GF-D8 (cell line): ENCODE data around the gene PCDHB14.
"Not testable (repeated sequence)": the region's sequence is repeated elsewhere in the genome, so short reads cannot be mapped to it uniquely, and the experiment has no call there.

Experiments
- DNase-seq: peaks from one replicate; lab custom pipeline; 2025; lab: John Stamatoyannopoulos, UW

The PCDHB14 gene

GRCh38 chr5:141223112-141223783 lies at the start of gene PCDHB14:
Gene PCDHB14 (plus strand): TSS chr5:141223343. CDS start chr5:141223506, 163 bp downstream.
- no peak for DNase-seq

- not testable (repeated sequence) for DNase-seq
These were observed 48.6 kb upstream of the PCDHB14 start for GRCh38 chr5:141174291-141175104.

GRCh38 chr5:141175933-141176332 lies 47.2 kb upstream of the PCDHB14 start:
- no peak for DNase-seq

- not testable (repeated sequence) for DNase-seq
These were observed 45.5 kb upstream of the PCDHB14 start, which contains the start of gene PCDHB8 for GRCh38 chr5:141177577-141178191. Gene PCDHB8 (plus strand): TSS chr5:141177790. CDS start chr5:141178035, 245 bp downstream.

- not testable (repeated sequence) for DNase-seq
These were observed 43.8 kb upstream of the PCDHB14 start for GRCh38 chr5:141179371-141179770.

GRCh38 chr5:141179876-141180275 lies 43.3 kb upstream of the PCDHB14 start:
- DNase-seq: not testable (repeated sequence)

GRCh38 chr5:141180313-141180712 lies 42.8 kb upstream of the PCDHB14 start:
- DNase-seq: no peak

GRCh38 chr5:141182248-141182647 lies 40.9 kb upstream of the PCDHB14 start, which contains the start of gene PCDHB16:
Gene PCDHB16 (plus strand): TSS chr5:141182387. CDS start chr5:141182560, 173 bp downstream.
- no peak for DNase-seq

GRCh38 chr5:141184117-141184855 lies 38.9 kb upstream of the PCDHB14 start:
- DNase-seq: not testable (repeated sequence)

GRCh38 chr5:141186897-141187512 lies 36.1 kb upstream of the PCDHB14 start, which contains the start of gene PCDHB9:
Gene PCDHB9 (plus strand): TSS chr5:141187161. CDS start chr5:141187319, 158 bp downstream.
- no peak for DNase-seq

GRCh38 chr5:141188682-141189081 lies 34.5 kb upstream of the PCDHB14 start:
- DNase-seq: not testable (repeated sequence)

GRCh38 chr5:141189131-141189530 lies 34.0 kb upstream of the PCDHB14 start:
- DNase-seq: not testable (repeated sequence)

GRCh38 chr5:141192110-141192725 lies 30.9 kb upstream of the PCDHB14 start, which contains the start of gene PCDHB10:
Gene PCDHB10 (plus strand): TSS chr5:141192353. CDS start chr5:141192553, 200 bp downstream.
- no peak for DNase-seq

- DNase-seq: not testable (repeated sequence)
These were observed 28.8 kb upstream of the PCDHB14 start for GRCh38 chr5:141194332-141194731.

- DNase-seq: no peak
These were observed 26.8 kb upstream of the PCDHB14 start for GRCh38 chr5:141196363-141196762.

GRCh38 chr5:141199359-141200235 lies 23.5 kb upstream of the PCDHB14 start, which contains the start of gene PCDHB11:
Gene PCDHB11 (plus strand): TSS chr5:141199627. CDS start chr5:141199775, 148 bp downstream.
- DNase-seq: no peak

- DNase-seq: not testable (repeated sequence)
These were observed 22.0 kb upstream of the PCDHB14 start for GRCh38 chr5:141201126-141201525.

- DNase-seq: not testable (repeated sequence)
These were observed 21.5 kb upstream of the PCDHB14 start for GRCh38 chr5:141201646-141202045.

GRCh38 chr5:141208478-141208877 lies 14.7 kb upstream of the PCDHB14 start, which contains the start of gene PCDHB12:
Gene PCDHB12 (plus strand): TSS chr5:141208719. CDS start chr5:141208908, 189 bp downstream.
- DNase-seq: no peak
